CD14-positive monocyte (primary cell): ENCODE data around the gene SLC12A8. TPM values are rescaled to one million over a fixed set of nuclear protein-coding genes. Genes with fewer than 3 reads are reported as not detected.

Experiments used
- DNase-seq, 3 donors: peaks; one replicate each; pipeline ENCODE4 v3.0.0-alpha.2; 2011 to 2022
- H2AFZ ChIP-seq: 2 replicates; pipeline ENCODE4 v1.6.0; 2012; ENCODE audit warnings: mild to moderate bottlenecking, low read depth, low read length, inconsistent platforms; ENCODE audit not compliant: insufficient read depth, poor library complexity, severe bottlenecking
- H3K27ac ChIP-seq, 2 donors: 1 replicate in 1 of 2; 2 replicates in 1 of 2; pipeline ENCODE4 v1.5.1; 2012 to 2013; ENCODE audit warnings: low read length in 2 of 2, control low read depth in 1 of 2, inconsistent platforms in 1 of 2, low read depth in 1 of 2, mild to moderate bottlenecking in 1 of 2
- H3K27me3 ChIP-seq, 2 donors: one replicate each; pipeline versions ENCODE4 v1.6.0 to v1.6.1; 2011 to 2013; ENCODE audit warnings: low read length in 2 of 2; ENCODE audit not compliant: control insufficient read depth in 2 of 2, insufficient read depth in 2 of 2
- H3K36me3 ChIP-seq, 2 donors: replicated peaks in 1 of 2; 1 replicate in 1 of 2; 2 replicates in 1 of 2; pipeline versions ENCODE4 v1.5.1 to v1.6.1; 2012 to 2013; ENCODE audit warnings: low read length in 2 of 2, control low read depth in 1 of 2, inconsistent platforms in 1 of 2, mild to moderate bottlenecking in 1 of 2; ENCODE audit not compliant: insufficient read depth in 2 of 2, control insufficient read depth in 1 of 2
- H3K4me1 ChIP-seq, 2 donors: 1 replicate in 1 of 2; 2 replicates in 1 of 2; pipeline versions ENCODE4 v1.5.1 to v1.6.1; 2012 to 2013; ENCODE audit warnings: low read length in 2 of 2, control low read depth in 1 of 2, inconsistent platforms in 1 of 2, mild to moderate bottlenecking in 1 of 2, moderate library complexity in 1 of 2; ENCODE audit not compliant: insufficient read depth in 2 of 2, control insufficient read depth in 1 of 2
- H3K4me2 ChIP-seq: replicated peaks from 2 replicates; pipeline ENCODE3; 2012; ENCODE audit warnings: low read length, moderate library complexity, mild to moderate bottlenecking; ENCODE audit not compliant: poor library complexity, severe bottlenecking; ENCODE audit errors: extremely low read depth
- H3K4me3 ChIP-seq, 3 experiments: fragments of 200-600 bp in 1 of 3; sonication (generic) in 1 of 3; replicated peaks in 1 of 3; 1 replicate in 2 of 3; 2 replicates in 1 of 3; pipeline ENCODE4 v1.5.1; 2011 to 2013; ENCODE audit warnings: low read length in 3 of 3, mild to moderate bottlenecking in 3 of 3, control low read depth in 2 of 3, low read depth in 2 of 3, inconsistent platforms in 1 of 3, moderate library complexity in 1 of 3
- H3K79me2 ChIP-seq: 2 replicates; pipeline ENCODE4 v1.6.0; 2012; ENCODE audit warnings: mild to moderate bottlenecking, control low read depth, inconsistent platforms, low read length, moderate library complexity; ENCODE audit not compliant: insufficient read depth
- H3K9ac ChIP-seq: 2 replicates; pipeline ENCODE4 v1.6.0; 2017; ENCODE audit warnings: low read length, mild to moderate bottlenecking; ENCODE audit not compliant: insufficient read depth, poor library complexity, severe bottlenecking
- H3K9me3 ChIP-seq, 2 donors: replicated peaks in 1 of 2; 1 replicate in 1 of 2; 2 replicates in 1 of 2; pipeline versions ENCODE4 v1.5.1 to v1.6.1; 2012 to 2013; ENCODE audit warnings: low read length in 2 of 2, control low read depth in 1 of 2; ENCODE audit not compliant: control insufficient read depth in 1 of 2, insufficient read depth in 1 of 2
- H4K20me1 ChIP-seq: 2 replicates; pipeline ENCODE4 v1.6.0; 2012; ENCODE audit warnings: mild to moderate bottlenecking, low read length, control low read depth, moderate library complexity; ENCODE audit not compliant: insufficient read depth
- H3K27ac Mint-ChIP-seq, 7 donors: one replicate each; pipeline ENCODE4 v1.8.0; 2020; ENCODE audit warnings: mild to moderate bottlenecking in 7 of 7, mixed read lengths in 7 of 7, moderate library complexity in 6 of 7, inconsistent platforms in 2 of 7
- H3K27me3 Mint-ChIP-seq, 3 donors: one replicate each; pipeline ENCODE4 v1.8.0; 2021 to 2022; ENCODE audit warnings: low read depth in 3 of 3, mild to moderate bottlenecking in 3 of 3, mixed read lengths in 3 of 3, moderate library complexity in 3 of 3, inconsistent platforms in 1 of 3
- H3K36me3 Mint-ChIP-seq, 2 donors: one replicate each; pipeline ENCODE4 v1.8.0; 2020; ENCODE audit warnings: mixed read lengths in 2 of 2, inconsistent platforms in 1 of 2, mild to moderate bottlenecking in 1 of 2
- H3K4me1 Mint-ChIP-seq: one replicate; pipeline ENCODE4 v1.8.0; 2020; ENCODE audit warnings: mild to moderate bottlenecking, mixed read lengths
- H3K4me3 Mint-ChIP-seq, 2 donors: one replicate each; pipeline ENCODE4 v1.8.0; 2020; ENCODE audit warnings: mild to moderate bottlenecking in 2 of 2, mixed read lengths in 2 of 2, moderate library complexity in 1 of 2
- H3K9me3 Mint-ChIP-seq, 7 donors: one replicate each; pipeline ENCODE4 v1.8.0; 2020 to 2022; ENCODE audit warnings: mixed read lengths in 7 of 7, mild to moderate bottlenecking in 6 of 7, moderate library complexity in 6 of 7, inconsistent platforms in 2 of 7
- CTCF ChIP-seq: fragments of 200-600 bp; IDR thresholded peaks from one replicate; pipeline ENCODE4 v1.8.0; 2022; ENCODE audit warnings: antibody characterized with exemption, mild to moderate bottlenecking
- WGBS: methylation state at CpG from one replicate; pipeline ENCODE4 v1.1.5; 2013; ENCODE audit warnings: missing lambda C conversion rate; ENCODE audit not compliant: insufficient coverage; 5-methylcytosine and 5-hydroxymethylcytosine counted together
- intact Hi-C, 2 donors: fragments of 100-400 bp; cut with micrococcal nuclease; formaldehyde crosslinking; loops; one replicate each; pipeline versions ENCODE4 v1.15.0 to v1.15.1; 2023
- polyA plus RNA-seq, 3 donors: library from polyadenylated mRNA; depleted of rRNA in 1 of 3; unstranded in 2 of 3; stranded (reverse) in 1 of 3; fragments of 300-500 nt in 2 of 3; fragments of >200 nt in 1 of 3; fragmentation: Illumina TruSeq in 2 of 3; gene quantifications; 1 replicate in 2 of 3; 2 replicates in 1 of 3; pipeline ENCODE4 v1.2.3, GENCODE V29; 2012 to 2021

Gene SLC12A8
- polyA plus RNA-seq, 3 donors = 0.23 to 0.46 (median 0.35) TPM

GRCh38 chr3:125137358-125138033, 75.1 kb downstream of the SLC12A8 start:
- Mint-ChIP-seq H3K27me3 (peaks cover 0 to 2% (median 2%) of the 10 kb centered on the region in 3 donors), H3K36me3 (peaks cover 0 to under 1% of the 10 kb centered on the region in 2 donors), H3K4me1 (peaks cover 33% of the 10 kb centered on the region), H3K9me3 (no peaks in the 10 kb centered on the region), H3K4me3 (no peak overlapping the region), H3K27ac (peak overlapping the region in 2 of 7 donors; percentile 0 to 20)
- peak in 1 of 3 donors; percentile 32 for DNase-seq
- no peak for TF ChIP-seq CTCF
- Histone ChIP-seq H3K4me2 (no peak overlapping the region), H3K27ac (no peak overlapping the region), H3K79me2 (no peaks in the 10 kb centered on the region), H3K9me3 (no peaks in the 10 kb centered on the region), H3K27me3 (no peaks in the 10 kb centered on the region), H3K4me1 (peaks cover 28 to 30% of the 10 kb centered on the region in 2 donors), H3K9ac (no peak overlapping the region), H4K20me1 (no peaks in the 10 kb centered on the region), H2AFZ (no peak overlapping the region), H3K36me3 (no peaks in the 10 kb centered on the region), H3K4me3 (no peak overlapping the region)
- intact Hi-C loops = loop anchor here in 1 of 2 donors (10.0 kb wide), 1 partner anchor 83 kb away; the partner anchor contains the start of gene HEG1
- 83% methylated on average over 15 of the region's 17 CpGs for WGBS

- Histone ChIP-seq H3K9me3 (no peaks in the 10 kb centered on the region), H3K27ac (no peak overlapping the region), H4K20me1 (no peaks in the 10 kb centered on the region), H3K27me3 (no peaks in the 10 kb centered on the region), H3K4me3 (no peak overlapping the region), H3K4me1 (peaks cover 28 to 30% of the 10 kb centered on the region in 2 donors), H2AFZ (peak overlapping the region; percentile 41), H3K4me2 (no peak overlapping the region), H3K79me2 (no peaks in the 10 kb centered on the region), H3K9ac (no peak overlapping the region), H3K36me3 (no peaks in the 10 kb centered on the region)
- DNase-seq = no peak
- no peak for TF ChIP-seq CTCF
- H3K27ac Mint-ChIP-seq = peak overlapping the region in 1 of 7 donors; percentile 42
- no peak overlapping the region for H3K4me3 Mint-ChIP-seq
- peaks cover 33% of the 10 kb centered on the region for H3K4me1 Mint-ChIP-seq
- intact Hi-C loops = loop anchor here in 1 of 2 donors (10.0 kb wide), 1 partner anchor 82 kb away; the partner anchor contains the start of gene HEG1
- no peaks in the 10 kb centered on the region for H3K9me3 Mint-ChIP-seq
- peaks cover 0 to 4% (median 1%) of the 10 kb centered on the region in 3 donors for H3K27me3 Mint-ChIP-seq
- no peaks in the 10 kb centered on the region for H3K36me3 Mint-ChIP-seq
- 97% methylated on average over 4 of the region's 7 CpGs for WGBS
Measured at GRCh38 chr3:125136966-125137357, 75.6 kb downstream of the SLC12A8 start.
